ENCODE results near the gene MISP3.

Gene MISP3

DNA sequence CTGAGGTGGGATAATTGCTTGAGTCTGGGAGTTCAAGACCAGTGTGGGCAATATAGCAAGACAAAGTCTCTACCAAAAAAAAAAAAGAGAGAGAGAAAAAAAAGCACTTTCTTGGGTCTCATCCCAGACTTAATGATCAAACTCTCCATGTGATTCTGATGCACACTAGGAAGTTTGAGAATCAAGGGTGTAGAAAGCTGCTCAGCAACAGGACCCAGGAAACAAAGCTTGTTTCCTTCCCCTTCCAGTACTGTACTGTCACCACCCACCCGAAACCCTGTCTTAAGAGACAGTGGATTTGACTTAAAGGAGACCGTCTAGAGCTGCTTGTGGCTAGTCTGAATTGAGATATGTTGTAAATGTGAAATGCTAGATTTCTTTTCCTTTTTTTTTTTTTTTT is 5.8 kb downstream of the MISP3 start:
- DNase-seq (ENCODE audit: low read depth in 2 of 2, low spot score in 1 of 2): no peak

DNA sequence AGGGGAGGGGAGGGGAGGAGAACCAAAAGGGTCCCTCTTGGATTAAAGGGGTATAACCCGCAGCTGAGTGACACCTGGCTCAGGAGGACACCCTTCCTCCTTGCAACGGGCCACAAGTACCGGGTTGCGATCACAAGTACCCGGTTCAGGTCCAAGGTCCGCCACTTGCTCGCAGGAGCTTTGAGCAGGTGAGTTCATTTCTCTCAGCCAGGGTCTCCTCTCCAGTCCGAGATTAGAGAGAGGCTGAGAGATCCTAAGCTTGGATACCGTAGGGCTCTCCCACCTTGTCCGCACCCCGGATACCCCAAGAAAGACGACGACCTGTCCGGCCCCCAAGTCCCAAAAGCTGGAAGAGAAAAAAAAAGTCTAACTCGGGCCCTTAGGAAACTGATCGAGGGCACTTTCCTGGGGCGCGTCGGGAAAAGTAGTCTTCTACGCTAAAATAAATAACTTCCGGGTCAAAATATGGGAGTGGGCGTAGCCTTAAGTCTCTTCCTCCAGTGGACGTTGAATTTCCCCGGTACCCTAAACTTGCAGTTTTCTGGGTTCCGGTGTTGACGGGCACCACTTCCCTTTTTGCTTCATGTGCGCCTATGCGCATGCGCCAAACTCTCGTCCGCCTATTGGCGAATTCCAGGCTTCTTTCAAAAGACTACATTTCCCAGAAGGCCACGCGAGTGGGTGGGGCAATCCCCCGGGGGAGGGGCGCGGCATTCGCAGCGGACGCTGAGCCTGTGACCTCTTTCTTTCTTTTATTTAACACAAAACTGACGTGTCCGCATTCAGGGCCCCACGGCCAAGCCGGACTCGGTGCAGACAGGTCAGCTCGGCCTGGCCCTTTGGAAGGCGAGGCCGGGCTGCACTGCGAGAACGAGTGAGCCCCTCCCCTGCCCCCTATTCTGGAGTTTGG is 8.6 kb downstream of the MISP3 start:
- DNase-seq (ENCODE audit: low read depth in 2 of 2, low spot score in 1 of 2): peak; percentile 98 to 99

DNA sequence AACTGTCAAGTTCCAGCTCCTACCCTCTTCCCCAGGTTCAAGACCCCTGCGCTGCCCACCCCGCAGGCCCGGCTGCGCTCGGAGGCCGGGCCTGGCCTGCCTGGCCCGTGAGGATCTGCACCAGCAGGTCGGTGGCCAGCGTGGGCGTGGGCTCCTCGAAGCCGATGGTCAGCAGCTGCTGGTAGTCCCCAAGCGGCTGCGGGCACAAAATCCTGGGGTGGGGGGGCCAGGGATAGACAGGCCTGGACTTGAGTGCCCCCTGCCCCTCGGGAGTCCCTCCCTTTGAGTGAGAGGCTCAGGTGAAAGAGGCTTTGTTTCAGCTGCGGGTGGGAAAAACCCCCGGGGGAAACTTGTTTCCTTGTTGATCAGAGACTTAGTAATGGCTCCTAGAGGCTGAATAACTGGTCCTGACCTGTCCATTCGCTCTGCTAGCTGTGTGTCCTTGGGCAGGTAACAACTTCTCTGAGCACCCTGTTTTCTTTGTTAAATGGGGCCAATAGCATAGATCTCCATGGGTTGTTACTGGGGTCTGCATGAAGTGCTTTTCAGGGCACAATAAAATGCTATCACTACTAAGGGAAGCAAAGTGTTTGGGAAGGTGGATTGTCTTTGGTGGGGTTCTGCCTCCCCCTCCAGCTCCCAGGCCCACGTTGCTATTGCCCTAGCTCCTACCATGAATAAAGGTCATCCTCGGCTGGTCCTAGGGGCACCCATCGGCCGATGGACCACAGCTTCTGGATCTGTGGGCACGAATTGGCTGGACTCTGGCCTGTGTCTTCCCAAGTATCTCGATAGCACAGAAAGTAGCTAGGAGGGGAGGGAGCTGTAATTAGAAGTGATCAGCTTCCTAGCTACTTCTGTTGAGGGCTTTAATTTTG is 9.4 kb downstream of the MISP3 start:
- no peak for DNase-seq (ENCODE audit: low read depth in 2 of 2, low spot score in 1 of 2)

DNA sequence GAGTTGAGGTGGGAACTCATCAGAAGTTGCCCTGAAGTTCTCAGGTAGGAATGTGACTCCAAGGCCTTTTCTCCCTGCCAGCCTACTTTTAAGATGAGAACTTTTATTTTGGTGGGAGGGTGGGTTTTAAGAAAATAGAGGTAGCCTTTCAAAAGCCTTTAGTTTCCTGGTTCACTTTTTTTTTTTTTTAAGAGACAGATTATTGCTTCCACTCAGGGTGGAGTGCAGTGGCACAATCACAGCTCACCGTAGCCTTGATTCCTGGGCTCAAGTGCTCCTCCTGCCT is 10.0 kb downstream of the MISP3 start:
- no peak for DNase-seq (ENCODE audit: low read depth in 2 of 2, low spot score in 1 of 2)

DNA sequence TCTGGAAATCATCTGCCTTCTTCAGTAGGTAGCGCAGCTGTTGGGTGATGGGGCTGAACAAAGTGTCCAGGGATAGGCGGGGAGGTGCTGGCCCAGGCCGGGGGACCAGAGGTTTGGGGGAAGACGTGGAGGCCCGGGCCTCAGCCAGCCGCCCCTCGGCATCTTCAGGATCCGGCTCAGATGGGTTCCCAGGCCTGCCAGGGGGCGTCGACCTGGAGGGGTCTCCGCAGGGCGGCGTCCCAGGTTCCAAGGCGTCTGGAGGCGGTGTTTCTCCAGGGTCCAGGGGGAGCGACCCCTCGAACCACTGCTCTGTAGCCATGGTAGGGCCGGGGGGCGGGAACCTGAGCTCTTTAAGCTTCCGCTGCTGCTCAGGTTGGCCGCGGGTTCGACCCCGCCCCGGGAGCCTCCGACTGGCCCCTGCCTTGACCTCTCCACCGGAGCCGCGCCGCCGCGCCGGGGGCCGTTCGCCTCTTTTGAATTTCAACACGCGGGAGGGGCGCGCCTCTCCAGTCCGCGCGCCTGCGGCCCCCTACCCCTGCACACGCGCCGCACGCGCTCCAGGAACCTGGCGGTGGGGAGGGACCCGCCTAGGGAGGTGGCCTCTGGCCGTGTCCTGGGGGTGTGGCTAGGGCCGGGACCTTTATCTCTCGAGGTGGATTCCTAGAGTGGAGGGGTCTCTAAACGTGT is 12.9 kb downstream of the MISP3 start, which contains the start of gene C19orf67:
Gene C19orf67 (minus strand): TSS at position 475 of the 687 bp plus-strand sequence. CDS start 156 bp downstream, at position 319.
- DNase-seq (ENCODE audit: low read depth in 2 of 2, low spot score in 1 of 2): no peak

DNA sequence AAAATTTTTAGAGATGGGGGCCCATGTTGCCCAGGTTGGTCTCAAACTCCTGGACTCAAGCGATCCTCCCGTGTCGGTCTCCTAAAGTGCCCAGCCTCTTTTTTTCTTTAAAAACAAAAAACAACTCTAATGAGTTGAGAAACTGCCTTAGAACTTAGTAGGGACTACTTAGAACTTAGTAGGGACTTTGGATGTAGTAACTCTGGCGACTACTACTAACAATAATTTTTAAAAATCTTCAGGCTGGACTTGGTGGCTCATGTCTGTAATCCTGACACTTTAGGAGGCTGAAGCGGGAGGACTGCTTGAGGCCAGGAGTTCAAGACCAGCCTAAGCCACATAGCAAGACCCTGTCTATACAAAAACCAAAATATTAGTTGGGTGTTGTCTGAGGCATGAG is 13.5 kb downstream of the MISP3 start:
- no peak for DNase-seq (ENCODE audit: low read depth in 2 of 2, low spot score in 1 of 2)

DNA sequence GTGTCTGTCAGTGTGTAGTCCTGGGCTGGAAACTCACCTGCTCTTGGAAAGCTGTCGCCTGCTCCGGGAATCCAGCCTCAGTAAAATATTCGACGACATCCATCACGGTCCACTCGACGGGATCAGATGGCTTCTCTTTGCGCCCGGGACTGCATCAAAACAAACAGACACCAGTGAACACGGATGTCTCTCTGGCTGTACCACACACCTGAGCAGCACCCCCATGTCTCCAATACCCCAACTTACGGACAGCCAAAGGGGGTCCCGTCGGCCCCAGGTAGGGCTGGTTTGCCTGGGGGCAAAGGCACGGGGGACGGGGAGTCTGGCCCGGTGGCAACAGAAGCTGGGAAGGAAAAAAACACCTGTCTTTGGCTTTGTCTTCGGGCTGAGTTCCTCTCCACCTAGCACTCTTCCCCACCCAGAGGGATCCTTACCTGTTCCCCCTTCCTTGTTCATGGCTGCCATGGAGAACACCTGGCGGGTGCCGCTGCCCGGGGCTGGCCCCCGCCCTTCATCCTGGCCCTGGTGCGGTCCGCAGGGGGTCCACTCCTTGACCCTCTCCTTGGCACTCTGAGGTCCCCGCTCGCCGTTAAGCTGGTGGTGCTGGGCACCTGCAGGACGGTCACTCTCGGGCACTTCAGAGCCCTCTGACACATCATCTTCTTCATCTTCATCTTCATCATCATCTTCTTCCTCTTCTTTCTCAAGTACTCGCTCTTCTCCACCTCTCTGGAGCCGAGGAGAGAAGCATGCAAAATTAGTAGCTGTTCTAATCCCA is 16.2 kb downstream of the MISP3 start:
- DNase-seq (ENCODE audit: low read depth in 2 of 2, low spot score in 1 of 2): no peak

DNA sequence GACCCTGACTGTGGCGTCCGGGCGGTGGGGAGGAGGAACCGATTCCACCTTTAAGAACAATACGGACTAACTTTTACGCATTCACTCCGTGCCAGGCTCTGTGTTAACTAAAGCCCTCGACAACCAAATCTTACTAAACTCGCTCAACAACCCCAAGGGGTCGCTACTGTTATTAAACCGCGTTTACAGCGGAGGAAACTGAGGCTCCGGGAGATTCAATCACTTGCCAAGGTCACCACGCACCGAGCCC is 16.8 kb downstream of the MISP3 start:
- no peak for DNase-seq (ENCODE audit: low read depth in 2 of 2, low spot score in 1 of 2)

DNA sequence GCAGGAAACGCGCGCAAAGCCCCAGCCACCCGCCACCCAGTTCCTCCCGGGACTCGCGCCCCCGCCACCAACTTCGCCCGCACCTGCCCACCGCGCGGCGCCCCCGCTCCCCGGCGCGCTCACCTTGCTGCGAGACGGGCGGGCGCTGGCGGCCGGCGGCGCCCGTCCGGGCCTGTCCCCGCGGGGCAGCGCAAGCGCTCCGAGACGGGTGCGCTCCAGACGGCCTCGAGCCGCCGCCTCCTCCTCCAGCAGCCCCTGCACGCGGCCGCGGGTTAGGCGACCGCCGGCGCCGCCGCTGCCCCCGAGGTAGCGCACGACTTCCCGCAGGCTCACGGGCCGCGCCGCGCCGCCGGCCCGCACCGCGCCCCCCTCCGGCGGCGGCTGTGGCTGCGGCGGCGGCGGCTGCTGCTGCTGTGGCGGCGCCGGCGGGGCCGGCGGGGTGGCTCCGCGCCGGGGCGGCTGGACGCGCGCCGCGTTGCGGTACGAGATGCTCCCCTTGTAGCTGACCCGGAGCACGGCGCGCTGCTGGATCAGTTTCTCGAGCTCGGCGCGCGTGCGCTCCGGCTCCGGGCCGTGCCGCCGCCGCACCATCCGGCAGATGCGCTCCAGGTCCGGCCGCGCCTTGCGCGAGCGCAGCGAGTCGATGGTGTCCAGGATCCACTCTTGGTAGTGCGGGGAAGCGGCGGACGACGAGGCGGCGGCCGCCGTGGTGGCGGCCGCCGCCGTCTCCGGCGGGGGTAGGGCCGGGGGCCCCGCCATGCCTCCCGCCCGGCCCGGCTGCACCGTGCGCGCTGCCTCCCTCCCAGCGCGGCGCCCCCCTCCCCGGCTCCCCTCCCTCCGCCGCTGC is 17.3 kb downstream of the MISP3 start:
- no peak for DNase-seq (ENCODE audit: low read depth in 2 of 2, low spot score in 1 of 2)

DNA sequence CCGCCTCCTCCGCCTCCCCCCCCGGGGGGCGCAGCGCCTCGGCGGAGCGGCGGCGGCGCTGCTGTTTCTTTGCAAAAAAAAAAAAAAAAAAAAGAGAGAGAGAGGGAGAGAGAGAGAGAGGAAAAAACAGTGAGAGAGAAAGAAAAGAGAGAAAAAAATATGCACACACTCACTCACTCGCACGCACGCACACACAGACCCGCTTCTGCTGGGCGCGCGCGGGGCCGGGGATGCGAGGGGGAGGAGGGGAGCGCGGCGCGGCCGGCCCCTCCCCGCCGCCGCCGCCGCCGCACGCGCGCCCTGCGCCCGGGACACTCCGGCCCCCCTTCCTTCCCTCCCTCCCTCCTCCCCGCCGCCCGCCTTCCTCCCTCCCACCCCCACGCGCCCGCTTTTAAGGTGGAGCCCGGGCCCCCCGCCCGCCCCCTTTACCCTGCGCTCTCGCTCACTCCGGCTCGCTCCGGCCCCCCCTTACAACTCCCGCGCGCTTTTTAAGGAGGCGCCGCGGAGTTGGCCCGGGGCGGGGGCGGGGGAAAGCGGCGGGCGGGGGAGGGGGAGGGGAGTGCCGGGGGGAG is 18.0 kb downstream of the MISP3 start, which contains the start of gene SAMD1:
Gene SAMD1 (minus strand): TSS at position 243 of the 572 bp plus-strand sequence.
- peak; percentile 69 to 85 for DNase-seq (ENCODE audit: low read depth in 2 of 2, low spot score in 1 of 2)

DNA sequence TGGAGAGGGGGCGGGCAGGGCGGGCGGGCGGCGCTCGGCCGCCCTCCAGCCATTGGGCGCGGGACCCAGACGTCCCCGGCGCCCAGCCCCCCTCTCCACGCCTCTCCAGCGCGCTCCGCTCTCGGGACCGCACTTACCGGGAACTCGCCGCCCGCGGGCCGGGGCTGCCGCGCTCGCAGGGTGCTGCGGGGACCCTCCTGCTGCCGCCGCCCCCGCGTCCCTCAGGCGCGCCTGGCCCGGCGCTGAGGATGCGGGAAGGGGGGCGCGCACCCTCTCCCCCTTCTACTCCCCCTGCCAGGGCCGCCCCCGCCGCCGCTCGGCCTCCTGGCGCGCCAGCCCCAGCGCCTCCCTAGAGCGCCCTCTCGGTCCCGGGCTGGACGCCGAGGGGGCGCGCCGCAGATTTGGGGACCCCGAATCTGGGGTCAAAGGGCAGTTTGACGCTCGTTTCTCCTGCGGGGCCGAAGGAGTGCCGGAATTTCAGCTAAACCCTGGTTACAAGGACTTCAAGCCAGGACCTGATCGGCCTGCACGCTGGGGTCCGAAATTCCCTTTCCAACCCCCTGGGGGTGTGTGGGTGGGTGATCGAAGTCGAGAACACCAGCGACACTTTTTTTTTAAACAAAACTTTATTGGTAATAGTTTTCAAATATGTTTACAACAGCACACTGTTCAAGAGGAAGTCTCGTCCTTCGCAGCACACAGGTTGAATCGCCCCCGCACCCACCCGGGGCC is 18.7 kb downstream of the MISP3 start:
- DNase-seq (ENCODE audit: low read depth in 2 of 2, low spot score in 1 of 2): no peak

DNA sequence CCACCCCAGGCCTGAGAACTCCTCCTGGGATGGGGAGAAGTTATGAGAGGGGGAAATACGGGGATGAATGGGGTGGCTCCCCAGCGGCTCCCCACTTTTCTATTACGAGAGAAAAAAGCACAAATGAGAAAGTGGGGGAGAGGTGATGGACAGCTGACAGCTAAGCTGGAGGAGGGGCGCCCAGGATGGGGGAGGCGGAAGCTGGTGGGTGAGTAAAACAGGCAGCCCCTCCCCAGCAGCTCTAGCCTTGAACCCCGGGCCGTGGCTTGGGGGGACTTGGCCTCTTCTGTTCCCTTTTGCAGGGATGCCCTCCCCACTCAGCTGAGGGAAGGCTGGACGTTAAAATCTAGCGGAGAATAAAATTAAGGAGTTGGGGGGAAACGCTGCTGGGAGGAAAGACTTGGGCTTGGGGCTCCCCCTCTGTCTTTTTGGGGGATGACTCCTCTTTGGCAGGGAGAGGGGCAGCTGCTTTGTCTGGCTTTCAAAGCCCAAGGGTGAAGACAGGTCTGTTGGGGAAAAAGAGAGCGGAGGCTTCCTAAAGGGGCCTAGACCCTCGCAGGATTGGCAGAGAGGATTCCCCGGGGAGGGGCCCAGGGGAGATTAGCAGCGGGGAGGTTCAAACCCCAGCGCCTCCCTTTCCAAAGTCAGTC is 19.4 kb downstream of the MISP3 start:
- DNase-seq (ENCODE audit: low read depth in 2 of 2, low spot score in 1 of 2): no peak

DNA sequence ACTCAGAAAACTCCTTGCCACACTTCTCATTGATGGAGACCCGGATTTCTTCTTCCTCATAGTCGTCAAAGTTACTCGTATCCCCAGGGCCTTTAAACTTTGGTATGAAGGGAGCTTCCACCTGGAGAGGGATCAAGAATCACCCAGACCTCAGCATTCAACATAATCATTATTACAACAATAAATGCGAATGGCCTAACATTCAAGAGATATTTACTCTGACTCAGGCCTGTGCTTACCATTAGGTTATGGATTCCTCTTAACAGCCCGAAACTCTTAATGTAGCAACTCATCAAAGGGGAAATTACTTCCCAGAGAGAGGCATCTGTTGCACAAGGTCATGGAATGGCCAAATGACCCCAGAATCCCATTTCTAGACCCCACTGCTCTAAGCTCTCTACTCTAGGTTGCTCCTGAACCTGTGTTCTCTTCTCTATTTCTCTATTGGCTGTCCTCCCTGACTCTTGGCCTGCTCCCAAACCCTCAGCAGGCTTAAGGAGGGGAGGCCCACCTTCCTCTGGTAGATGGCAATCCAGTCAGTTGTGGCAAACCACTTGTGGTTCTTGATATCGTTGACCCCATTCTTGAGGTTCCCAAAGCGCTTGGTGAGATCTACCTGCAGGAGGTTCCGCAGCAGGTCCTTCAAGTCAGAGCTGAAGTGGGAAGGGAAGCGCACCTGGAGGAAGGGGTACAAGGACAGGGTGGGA is 20.7 kb downstream of the MISP3 start:
- no peak for DNase-seq (ENCODE audit: low read depth in 2 of 2, low spot score in 1 of 2)

DNA sequence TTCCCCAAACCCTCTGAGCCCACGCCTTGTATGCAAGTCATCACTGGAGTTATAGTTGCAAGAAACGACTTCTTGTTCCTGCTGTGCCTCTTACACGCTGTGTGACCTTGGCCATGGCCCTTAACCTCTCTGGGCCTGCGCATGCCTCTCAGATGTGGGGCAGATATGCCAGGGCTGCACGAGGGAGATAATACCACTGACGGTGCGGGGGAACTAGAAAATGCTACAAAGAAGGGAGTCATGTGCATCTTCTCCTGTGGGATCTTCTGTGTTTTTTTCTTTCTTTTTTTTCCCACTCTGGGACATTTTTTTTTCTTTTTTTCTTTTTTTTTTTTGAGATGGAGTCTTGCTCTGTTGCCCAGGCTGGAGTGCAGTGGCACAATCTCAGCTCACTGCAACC is 22.3 kb downstream of the MISP3 start:
- DNase-seq (ENCODE audit: low read depth in 2 of 2, low spot score in 1 of 2): no peak

DNA sequence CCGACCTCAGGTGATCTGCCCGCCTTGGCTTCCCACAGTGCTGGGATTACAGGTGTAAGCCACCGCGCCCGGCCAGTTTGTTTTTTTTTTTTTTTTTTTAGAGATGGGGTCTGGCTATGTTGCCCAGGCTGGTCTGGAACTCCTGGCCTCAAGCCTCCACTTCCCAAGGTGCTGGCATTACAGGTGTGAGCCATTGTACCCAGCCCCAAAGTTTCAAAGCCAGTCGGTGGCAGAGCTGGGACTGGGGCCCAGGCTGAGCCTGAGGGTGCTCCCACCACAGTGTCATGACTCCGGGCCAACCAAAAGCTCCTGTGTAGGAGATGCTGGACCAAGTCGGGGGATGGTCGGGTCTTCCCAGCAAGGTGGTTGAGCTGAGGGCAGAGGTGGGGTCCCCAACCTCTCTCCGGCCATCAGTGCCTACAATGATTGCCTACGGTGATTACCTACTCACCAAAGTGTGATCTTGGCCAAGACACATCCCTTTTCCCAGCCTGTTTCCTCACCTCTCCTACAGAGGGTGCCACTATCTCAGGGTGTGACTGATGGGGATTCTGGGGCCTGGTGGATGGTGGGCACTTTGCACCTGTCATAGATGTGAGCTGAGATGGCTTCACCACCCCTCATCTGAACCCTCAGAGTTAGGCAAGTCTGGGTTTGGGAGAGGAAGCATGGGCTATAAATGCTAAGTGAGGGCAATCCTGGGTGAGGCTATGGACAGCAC is 23.8 kb downstream of the MISP3 start:
- DNase-seq (ENCODE audit: low read depth in 2 of 2, low spot score in 1 of 2): no peak

DNA sequence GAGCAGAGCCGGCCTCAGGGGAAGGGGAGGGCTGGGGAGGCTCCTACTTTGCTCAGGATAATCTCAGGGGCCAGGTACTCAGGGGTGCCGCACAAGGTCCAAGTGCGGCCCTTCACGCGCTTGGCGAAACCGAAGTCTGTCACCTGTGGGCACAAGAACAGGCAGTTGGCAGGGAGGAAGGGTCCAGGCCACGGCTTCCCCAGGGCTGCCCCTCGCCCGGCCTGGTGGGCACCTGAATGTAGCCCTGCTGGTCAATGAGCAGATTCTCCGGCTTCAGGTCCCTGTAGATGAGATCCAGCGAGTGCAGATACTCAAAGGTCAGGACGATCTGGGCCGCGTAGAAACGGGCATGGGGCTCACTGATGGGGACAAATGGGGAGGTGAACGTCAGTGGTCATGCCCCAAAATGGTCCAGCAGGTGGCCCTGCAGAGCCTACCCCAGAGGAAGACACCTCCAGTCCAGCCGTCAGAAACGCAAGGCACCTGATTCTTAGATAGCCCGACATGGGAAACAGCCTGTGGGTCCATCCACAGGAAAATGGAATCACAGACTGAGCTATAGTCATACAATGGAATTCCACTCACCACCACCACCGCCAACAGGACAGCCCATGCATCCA is 25.1 kb downstream of the MISP3 start:
- no peak for DNase-seq (ENCODE audit: low read depth in 2 of 2, low spot score in 1 of 2)

DNA sequence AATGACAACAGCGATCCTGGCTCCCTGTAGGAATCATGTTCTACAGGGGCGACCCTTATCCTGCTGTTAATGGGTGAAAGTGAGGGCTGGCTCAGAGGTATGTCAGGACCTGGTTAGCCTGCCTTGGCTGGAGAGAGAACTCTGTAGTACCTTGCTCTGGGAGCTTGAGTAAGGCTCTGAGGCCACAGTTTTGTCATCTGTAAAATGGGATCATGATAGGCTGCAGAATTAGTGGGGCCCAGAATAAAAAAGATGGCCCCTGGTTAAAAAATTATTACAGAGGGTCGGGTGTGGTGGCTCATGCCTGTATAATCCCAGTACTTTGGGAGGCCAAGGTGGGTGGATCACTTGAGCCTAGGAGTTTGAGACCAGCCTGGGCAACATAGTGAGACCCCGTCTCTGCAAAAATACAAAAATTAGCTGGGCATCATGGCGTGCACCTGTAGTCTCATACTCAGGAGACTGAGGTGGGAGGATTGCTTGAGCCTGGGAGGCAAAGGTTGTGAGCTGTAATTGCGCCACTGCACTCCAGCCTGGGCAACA is 28.5 kb downstream of the MISP3 start:
- no peak for DNase-seq (ENCODE audit: low read depth in 2 of 2, low spot score in 1 of 2)
